Activated CD8-positive, alpha-beta memory T cell treated with anti-CD3 and anti-CD28 coated beads for 48 hours (primary cell): ENCODE measurements around the gene ROS1.
"Not testable (repeated sequence)": the region's sequence is repeated elsewhere in the genome, so short reads cannot be mapped to it uniquely, and the experiment has no call there.

Source experiments
- DNase-seq, 3 experiments: peaks; one replicate each; pipeline ENCODE4 v3.0.0-alpha.2; 2020; ENCODE audit warnings: low read depth in 2 of 3, low spot score in 2 of 3

ROS1 gene

DNA sequence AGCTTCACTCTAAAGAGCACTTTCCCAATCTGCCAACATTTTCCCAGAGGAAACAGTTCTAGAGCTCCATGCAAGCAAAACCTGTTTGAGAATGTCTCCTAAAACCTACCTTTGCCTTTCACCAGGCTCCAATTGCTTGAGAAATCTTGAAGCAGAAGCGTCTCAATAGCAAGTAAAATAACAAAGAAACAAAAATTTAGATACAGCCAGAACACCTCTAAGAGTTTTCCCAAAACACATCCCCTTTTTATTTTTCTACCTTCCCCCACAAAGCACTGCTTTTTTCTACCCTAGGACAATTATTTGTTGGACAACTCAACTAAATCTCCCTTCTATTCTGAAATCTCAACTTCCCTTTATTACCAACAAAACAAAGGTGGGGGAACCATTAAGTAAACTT lies 156.8 kb downstream of the ROS1 start:
- no peak for DNase-seq

DNA sequence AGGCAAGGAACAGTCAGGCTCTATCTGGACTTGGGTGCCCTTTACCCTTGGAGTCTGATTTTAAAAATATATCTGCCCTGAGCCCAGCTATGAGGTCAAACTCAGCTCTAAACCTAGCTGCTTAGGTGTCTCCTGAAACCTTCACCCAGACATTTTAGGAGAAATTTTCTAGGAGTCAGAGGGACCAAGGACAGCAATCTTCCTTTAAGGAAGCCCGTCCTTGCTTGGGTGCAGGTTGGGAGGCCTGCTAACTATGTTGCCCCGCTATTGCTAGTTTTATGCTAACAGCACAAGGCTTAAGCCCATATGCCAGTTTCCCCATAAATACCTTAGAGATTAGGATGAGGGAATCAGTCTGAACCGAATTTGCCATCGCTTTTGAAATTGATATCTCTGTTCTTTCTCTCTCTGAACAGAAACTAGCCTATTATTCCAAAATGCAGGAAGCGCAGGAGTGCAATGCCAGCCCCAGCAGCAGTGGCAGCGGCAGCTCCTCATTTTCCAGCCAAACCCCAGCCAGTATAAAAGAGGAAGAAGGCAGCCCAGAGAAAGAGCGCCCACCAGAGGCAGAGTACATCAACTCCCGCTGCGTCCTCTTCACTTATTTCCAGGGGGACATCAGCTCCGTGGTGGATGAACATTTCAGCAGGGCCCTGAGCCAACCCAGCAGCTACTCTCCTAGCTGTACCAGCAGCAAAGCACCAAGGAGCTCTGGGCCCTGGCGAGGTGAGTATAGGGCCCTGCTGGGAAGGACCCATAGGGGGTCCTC lies 157.8 kb downstream of the ROS1 start:
- no peak for DNase-seq

DNA sequence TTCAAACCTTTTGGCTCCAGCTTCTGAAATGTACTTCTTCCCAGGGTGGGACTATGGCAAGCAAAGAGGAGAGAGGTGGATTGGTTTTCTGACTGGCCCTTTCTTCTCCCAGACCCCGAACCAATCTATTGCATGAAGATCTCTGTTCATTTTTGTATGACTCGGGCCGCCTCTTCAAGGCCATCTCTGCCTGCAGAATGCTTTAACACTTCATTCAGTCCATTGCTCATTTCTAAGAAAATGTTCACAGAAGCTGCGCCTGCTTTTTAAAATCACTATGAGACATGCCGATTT lies 158.7 kb downstream of the ROS1 start:
- DNase-seq, result no peak

DNA sequence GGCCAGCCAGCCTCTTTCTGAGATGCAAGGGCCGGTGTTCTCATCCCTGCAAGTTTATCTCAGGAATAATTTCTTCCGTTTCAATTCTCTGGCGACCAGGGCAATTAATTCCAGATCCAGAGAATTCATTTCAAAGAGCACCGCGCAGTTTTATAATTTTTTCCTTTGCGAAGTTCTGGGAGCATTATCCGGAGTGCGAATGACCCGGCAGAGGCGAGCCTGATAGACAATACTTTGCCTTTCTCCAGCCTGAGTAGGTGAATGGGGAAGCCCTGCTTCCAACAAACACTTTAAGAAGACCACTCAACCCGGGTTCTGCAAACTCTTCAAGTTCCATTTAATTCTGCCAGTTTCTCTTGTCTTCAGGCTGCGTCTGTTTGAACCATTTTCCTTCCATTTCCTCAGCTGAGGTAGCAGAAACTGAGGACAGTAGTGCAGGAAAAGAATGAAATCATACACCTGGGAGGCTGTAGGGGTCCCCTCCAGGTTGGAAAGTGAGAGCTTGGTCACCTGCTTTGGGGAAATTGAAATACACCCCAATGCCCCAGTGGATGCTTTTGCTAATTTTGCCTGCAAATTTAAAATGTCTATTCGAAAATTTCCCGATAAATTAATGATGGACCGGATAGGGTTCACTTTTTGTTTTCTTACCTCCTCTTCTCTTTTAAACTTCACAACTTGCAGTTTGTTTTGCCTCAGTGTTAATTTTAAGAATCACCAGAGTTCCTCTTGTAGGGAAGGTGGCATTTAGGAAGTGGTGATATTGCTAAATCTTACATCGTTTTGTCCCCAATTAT lies 159.3 kb downstream of the ROS1 start:
- DNase-seq, result no peak

DNA sequence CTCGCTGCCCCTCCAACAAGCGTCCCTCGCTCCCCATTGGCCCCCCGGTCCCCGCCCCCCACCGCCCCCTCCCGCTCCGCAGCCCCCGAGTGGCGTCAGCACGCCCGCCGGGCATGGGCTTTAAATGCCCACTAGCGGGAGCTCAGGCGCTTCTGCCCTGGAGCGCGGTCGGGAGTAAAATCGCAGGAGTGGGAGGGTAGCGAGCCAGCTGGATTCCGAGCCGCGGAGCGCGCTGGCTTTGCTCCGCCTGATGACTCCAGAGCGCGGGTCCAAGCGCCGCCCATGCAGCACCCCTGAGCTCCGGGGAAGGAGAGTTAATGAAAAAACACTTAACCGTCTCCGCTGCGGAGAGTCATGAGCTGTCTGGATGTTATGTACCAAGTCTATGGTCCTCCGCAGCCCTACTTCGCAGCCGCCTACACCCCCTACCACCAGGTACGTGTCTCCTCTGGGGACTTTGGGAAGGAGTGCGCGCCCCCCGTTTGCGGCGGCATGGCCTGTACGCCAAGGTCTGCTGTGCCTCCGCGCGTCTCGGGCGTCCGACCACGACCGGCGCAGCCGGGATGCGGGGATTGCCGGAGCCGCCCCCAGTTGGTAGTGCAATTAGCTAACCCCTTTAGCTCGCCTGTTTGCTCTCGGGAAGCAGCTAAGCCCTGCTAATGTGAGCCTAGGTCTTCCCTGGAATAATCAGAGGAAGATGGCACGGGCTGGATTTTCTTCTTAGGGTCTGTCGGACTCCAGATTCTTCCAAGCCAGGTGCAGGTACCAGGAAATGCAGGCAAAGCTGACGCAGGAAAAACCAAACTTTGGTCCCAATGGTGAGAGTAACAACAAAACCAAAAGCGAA lies 160.1 kb downstream of the ROS1 start, which contains the start of gene VGLL2:
Gene VGLL2, plus strand, starts transcription at position 149 of the 847 bp plus-strand sequence. Its CDS starts 206 bp downstream, at position 355.
- DNase-seq, result no peak

DNA sequence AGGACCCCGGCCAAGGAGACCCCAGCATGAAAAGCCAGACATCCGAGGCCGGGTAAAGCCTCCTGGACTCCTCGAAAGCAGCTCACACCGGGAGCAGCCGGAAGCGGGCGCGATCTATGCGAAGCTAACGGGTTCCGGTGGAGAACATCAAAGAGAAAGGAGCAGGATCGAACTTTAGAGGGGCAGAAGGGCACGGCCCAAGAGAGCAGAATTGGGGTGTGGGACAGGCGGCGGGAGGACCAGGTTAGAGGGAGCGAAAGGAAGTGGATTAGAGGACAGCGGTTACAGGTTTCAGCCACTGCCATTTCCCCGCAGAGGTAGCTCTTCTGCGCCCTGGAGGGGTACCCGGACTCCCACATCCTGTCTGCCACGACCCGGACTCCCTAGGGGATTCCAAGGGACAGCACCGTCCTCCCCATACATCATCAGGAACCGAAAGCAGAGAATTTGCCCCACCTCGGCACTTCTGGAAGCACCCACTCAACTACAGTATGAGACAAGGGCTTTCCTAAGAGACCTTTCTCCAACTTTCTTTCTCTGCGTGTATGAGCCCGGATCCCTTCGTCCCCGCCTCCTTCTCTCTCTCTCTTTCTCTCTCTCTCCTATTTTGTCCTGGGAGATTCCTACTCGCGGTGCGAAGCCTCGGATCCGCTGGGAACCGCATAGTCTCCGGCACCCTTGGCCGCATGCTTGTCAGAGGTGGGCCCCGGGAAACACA lies 160.9 kb downstream of the ROS1 start:
- no peak for DNase-seq

DNA sequence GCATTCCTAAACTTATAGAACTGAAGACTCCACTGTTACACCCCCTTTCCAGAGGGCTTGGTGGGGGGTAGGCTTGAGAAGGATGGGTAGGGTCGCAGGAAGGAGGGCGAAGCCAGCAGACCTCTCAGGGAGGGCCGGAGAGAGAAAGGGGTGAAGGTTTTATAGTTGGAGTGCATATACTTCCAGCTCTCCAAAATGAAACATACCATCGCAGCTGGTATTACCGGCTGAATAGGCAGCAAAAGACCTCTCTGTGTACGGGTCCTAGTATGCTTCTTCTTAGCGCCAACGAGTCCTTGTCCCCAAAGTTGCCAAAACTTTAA lies 161.4 kb downstream of the ROS1 start:
- no peak for DNase-seq

DNA sequence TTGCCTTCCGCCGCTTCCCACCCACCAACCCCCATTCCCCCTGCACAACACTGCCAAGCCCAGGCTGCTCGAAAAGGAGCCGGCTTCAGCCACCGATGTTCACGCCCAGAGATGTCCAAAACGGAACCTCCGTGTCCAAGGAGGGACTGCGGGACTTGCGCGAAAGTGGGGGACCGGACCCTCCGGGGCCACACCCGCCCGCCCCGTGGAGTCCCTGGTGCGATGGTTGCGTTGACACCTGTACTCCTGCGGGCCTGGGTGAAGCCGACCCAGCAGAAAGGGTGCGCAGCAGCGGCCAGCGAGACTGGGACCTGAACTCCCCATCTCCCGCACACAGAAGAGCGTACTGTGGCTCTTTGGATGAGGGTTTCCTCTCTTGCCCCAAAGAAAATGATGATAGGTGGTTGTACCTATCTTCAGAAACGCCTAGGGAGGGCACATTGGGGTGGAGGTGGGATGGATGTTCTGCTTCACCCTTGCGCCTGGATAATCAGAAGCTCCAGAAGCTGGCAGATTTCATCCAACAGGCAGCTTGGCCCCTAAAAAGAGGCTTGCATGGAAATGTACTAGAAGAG lies 162.3 kb downstream of the ROS1 start:
- DNase-seq, result no peak

DNA sequence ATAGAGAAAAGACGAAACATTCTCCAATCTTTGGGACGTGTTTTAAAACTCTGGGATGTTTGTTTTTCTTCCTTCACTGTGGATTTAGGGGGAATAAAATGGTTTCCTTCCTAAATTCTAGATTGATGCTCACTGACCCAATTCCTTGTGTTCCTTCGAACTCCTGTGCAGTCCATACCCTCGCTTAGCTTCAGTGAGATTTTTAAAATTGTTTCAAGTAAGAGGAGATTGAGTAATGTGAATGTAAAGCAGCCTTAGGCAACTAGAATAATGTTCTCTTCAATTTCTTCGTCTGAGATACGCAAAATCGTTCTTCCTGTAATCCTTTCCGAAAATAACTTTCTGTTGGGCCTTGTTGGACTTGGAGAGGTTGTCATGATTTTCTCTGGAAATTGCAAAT lies 162.9 kb downstream of the ROS1 start:
- DNase-seq, result no peak

DNA sequence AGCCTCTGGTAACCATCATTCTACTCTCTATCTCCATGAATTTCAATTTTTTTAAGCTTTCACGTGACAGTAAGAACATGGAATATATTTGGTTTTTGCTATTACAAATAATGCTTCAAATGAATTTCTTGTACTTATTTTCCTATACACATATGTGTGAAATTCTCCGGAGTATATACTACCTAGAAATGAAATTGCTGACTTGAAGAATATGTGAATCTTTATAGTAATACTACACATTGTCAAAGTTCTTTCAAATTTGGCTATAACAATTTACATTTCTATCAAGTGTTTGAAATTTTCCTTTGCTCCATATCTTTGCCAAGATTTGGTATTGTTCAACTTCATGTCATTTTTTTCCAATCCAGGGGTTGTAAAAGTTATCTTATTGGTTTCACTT lies 172.0 kb downstream of the ROS1 start:
- no peak for DNase-seq

DNA sequence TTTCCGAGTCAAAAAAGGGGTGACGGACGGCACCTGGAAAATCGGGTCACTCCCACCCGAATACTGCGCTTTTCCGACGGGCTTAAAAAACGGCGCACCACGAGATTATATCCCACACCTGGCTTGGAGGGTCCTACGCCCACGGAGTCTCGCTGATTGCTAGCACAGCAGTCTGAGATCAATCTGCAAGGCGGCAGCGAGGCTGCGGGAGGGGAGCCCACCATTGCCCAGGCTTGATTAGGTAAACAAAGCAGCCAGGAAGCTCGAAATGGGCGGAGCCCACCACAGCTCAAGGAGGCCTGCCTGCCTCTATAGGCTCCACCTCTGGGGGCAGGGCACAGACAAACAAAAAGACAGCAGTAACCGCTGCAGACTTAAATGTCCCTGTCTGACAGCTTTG lies 180.8 kb downstream of the ROS1 start:
- DNase-seq, result not testable (repeated sequence)

DNA sequence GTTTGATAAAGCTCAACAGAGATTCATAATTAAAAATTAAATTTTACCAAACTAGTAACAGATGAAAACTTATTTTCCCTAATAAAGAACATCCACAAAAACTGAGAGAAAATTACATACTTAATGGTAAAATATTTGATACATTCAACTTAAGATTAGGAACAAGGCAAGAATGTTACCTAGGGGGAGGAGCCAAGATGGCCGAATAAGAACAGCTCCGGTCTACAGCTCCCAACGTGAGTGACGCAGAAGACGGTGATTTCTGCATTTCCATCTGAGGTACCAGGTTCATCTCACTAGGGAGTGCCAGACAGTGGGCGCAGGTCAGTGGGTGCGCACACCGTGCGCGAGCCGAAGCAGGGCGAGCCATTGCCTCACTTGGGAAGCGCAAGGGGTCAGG lies 181.2 kb downstream of the ROS1 start:
- not testable (repeated sequence) for DNase-seq
